Activated T-cell treated with anti-CD3 and anti-CD28 coated beads, Interleukin-2, amount 50 U/mL, for 48 hours (primary cell): ENCODE data around the gene MFN1.

ENCODE experiments used
- DNase-seq, 2 experiments: peaks; one replicate each; pipeline ENCODE4 v3.0.0-alpha.2; 2020

The MFN1 gene

GRCh38 chr3:179432451-179432850, 84.9 kb downstream of the MFN1 start:
- no peak for DNase-seq

- no peak for DNase-seq
Measured at GRCh38 chr3:179436517-179436916, 89.0 kb downstream of the MFN1 start.

GRCh38 chr3:179438841-179439240, 91.3 kb downstream of the MFN1 start:
- DNase-seq = no peak
